SIG-M5 treated with dmso at 0.1 percent for 504 hours (cell line): Measurements from ENCODE around the gene HILPDA.

Experiments
- DNase-seq: peaks from one replicate; lab custom pipeline; 2025; ENCODE audit not compliant: unreplicated experiment; lab: John Stamatoyannopoulos, UW

The HILPDA gene, protein sequence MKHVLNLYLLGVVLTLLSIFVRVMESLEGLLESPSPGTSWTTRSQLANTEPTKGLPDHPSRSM

DNA sequence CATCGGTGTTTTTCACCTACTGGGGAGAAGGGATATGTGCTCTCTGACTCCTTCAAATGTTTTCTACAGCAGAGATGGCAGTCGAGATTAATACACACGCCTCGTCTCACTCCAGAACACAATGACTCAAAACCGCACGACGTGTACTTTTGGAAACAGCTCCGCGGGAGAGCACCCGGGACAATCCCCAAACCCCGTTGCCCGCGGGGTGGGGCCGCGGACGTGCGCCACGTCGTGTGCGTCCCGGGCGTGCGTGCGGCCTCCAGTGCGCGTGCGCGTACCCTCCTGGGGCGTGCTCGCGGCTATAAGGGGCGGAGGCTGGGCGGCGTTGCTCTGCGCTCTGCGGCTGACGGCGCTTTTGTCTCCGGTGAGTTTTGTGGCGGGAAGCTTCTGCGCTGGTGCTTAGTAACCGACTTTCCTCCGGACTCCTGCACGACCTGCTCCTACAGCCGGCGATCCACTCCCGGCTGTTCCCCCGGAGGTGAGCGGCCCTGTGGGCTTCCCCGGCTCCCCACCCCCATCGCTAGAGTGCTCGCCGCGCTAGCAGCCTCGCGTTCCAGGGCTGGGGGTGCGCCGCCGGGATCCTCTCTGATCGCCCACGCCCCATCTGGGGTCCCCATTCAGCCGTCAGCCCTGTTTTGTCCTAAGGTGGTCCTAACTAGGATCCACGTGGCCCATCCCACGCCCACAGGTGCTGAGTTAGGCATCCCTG, at the start of gene HILPDA:
Gene HILPDA, plus strand, starts transcription at position 336 of the 712 bp plus-strand sequence. CDS start 1,391 bp downstream, outside the sequence.
- DNase-seq, result peak; percentile 86

DNA sequence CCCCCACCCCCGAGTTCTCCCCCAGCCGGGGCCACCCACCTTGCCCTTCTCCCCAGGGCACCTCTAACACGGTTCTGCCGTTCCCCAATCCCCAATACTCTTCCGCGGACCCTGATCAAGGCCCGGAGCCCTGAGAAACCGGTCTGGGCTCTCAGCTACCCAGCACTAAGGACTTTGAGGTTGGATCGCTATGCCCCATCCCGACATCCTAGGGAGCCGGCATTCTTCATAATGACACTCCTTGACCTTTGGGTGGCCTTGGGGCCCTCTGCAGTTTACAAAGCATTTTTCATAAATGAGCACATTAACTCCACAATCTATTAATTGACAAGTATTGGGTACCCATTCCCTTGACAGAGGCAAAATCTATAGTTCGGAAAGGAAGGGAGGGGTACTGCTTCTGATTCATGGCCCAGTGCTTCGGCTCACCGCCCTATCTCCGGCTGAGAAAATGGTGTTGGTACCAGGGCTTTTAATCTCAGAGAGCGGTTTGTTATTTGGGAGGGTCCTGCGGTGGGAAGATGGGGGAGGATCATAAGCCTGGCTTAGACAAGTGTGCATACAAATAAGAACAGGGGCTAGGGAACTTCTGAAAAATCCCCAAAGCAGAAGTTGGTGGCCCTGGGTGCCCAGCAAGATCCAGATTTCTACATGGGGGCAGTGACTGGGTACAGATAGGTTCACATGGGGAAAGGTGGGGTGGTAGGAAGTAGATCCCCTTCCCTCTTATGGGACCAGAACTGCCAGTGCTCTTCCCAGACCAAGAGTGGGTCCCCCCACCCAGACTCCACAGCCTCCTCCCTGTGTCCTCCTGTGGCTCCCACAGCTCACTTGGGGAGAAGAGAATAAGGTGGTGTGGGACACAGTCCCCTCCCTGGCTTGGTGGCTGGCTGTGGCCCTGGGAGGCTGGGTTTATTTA, 49.1 kb upstream of the HILPDA start:
- no peak for DNase-seq

GRCh38 chr7:128407233-128407589, 48.5 kb upstream of the HILPDA start:
- no peak for DNase-seq

GRCh38 chr7:128407751-128408708, 47.6 kb upstream of the HILPDA start:
- peak; percentile 40 for DNase-seq

DNA sequence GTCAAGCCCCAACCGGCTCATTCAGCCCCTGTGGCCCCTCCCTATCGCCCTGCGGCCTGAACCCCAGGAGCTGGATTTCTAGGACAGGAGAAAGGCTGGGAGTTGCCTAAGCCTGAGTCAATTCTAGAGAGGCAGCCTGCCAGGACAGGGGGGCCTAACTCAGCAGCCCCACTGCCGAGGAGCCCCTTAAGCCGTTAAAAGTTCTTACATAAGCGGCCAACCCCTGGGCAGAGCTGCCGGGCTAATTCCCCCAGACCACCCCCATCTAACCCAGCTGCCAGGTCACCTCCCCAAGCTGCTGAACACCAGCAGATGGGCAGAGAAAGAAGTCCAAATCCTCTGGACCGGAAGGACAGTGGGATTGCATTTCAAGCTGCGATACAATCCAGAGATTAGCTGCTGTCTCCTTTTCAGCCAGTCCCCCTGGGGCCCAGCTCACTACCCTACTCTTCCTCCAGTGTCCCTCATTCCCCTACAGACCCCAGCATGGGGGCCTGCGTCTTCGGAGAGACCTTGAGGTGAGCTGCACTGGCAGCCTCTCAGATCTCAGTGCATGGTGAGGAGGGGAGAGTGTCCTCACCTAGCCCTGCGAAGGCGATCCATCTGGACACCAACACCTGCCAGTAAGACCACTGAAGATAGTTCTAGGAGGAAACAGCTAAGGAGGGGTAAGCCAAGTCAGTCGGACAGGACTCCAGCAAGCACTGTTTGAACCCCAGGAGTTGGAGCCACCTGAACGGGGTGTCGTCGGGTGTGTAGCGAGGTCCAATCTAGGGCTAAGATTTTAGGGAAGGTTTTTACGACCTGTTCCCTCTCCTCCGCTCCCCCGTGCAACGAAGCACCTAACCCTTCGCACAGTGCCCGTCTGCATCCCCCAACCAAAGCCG, 46.7 kb upstream of the HILPDA start:
- DNase-seq, result peak; percentile 75

DNA sequence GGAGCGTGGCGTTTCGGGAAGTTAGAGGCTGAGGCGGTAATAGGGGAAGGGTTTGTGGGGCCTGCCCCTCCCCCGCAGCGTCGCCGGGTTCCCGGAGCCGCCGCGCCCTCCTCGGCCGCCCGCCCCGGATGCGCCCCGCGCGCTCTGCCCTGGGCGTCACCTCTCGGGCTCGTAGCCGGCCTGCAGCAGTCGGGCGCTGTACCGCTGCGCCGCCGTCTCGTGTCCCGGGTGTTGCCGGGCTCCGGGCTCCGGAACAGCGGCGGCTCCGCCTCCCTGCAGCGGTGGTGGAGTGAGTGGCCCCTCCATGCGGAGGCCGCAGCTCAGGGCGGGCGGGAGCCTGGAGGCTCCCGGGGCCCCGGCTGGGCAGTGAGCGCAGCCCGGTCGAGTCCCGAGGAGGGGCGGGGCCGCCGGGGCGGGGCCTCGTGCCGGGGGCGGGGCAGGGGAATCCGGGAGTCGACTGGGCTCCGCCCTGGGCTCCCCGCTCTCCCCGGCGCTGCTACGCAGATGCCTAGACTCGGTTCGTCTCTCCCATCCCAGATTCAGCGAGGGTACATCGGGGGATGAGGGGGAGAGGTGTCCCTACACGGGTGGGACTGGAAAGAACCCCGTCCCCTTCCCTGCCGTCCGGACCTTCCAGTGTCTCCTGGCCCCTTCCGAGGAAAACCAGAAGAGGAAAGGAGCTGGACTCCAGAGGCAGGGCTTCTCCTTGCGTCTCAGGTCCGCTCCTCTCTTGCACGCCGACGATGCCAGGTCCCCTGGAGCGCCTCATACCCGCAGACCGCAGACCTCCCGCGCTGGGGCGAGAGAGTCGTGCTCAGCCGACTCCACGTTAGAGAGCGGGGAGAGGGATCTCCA, 45.9 kb upstream of the HILPDA start, which contains the start of gene IMPDH1:
Gene IMPDH1, minus strand, starts transcription at position 387 of the 855 bp plus-strand sequence. Its CDS starts 81 bp downstream, at position 306.
- DNase-seq, result peak; percentile 79

- no peak for DNase-seq
Observed at GRCh38 chr7:128410451-128410753, 45.3 kb upstream of the HILPDA start.

- DNase-seq, result no peak
Observed at GRCh38 chr7:128415217-128415785, 40.4 kb upstream of the HILPDA start.

GRCh38 chr7:128417071-128417470, 38.6 kb upstream of the HILPDA start:
- DNase-seq, result no peak

DNA sequence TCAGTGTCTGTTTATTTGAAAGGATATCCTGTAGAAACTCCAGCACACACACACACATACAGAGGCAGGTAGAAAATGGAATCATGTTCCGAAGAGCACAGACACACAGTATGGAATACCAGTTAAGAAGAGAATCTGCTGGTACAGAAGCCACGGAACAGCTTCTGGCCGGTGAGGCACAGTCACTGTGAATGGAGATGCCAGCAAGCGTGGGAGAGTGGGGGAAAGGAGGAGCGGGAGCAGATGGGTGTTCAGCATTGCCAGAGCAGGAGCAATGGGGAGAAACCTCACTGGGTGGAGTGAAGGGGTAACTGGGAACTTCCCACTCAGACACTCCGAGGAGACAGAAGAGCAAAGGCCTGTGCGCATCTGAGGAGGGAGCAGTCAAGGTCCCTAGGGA, 36.4 kb upstream of the HILPDA start:
- no peak for DNase-seq

DNA sequence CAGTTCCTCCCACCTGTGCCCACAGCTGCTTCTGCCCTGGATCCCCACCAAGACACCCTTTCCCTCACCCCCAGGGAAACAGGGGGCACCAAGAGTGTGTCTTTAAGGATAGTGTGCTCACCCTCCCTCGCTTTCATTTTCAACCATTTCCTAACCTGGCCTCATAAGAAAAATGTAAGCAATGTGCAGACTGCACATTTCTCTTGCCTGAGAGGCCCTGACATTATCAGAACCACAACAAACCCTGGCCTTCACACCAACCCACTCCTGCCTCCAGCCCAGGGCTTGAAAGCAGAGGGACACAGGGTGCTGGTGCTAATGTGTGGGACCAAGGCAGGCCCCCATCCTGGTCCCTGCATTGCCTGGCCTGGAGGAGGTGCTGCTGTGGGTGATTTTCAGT, 34.9 kb upstream of the HILPDA start:
- DNase-seq, result no peak

- no peak for DNase-seq
Observed at GRCh38 chr7:128421384-128421783, 34.3 kb upstream of the HILPDA start.

DNA sequence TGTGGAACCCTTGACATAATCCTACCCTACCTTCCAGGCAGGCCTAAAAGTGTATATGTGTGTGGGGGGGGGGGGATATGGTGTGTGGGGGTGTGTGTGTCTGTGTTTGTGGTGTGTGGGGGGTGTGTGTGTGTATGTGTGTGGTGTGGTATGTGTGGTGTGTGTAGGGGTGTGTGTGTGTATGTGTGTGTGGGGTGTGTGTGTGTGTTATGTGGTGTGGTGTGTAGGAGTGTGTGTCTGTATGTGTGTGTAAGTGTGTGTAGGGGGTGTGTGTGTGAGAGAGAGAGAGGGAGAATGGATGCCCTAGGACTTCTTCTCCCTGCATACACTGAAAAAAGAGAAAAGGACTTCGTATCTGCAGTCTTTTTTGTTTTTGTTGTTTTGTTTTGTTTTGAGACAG, 33.6 kb upstream of the HILPDA start:
- no peak for DNase-seq

- no peak for DNase-seq
Observed at GRCh38 chr7:128422842-128423241, 32.8 kb upstream of the HILPDA start.

- DNase-seq, result no peak
Observed at GRCh38 chr7:128424686-128425275, 30.9 kb upstream of the HILPDA start.

GRCh38 chr7:128425850-128426249, 29.8 kb upstream of the HILPDA start:
- DNase-seq, result peak; percentile 67

DNA sequence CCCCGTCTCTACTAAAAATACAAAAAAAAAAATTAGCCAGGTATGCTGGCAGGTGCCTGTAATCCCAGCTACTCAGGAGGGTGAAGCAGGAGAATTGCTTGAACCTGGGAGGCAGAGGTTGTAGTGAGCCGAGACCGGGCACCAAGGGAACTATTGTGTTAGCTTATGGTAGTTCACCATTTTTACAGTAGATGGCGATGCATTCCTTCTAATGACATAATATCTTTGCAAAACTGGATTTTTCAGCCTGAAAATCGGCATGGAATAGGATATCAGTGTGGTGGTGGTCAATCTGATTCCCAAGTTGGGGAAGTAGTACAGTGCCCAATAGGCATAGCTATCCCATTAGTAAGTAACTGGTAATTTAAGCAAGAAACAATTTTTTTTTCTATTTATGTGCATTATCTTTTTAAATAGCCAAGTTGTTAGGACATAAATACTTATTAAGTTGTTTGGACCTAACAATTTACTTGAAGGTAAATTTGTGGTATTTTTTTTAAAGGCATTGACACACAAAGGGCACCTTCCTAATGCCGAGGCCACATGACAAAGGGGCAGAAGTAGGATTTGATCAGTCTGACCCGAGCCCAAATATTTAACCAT, 28.3 kb upstream of the HILPDA start:
- peak; percentile 56 for DNase-seq

GRCh38 chr7:128430207-128430606, 25.5 kb upstream of the HILPDA start:
- DNase-seq, result no peak
